H9 (cell line): Measurements from ENCODE around the gene TSKU. TPM values are rescaled to one million over a fixed set of nuclear protein-coding genes. Genes with fewer than 3 reads are reported as not detected.

Source experiments
- DNase-seq: peaks from one replicate; pipeline ENCODE4 v3.0.0-alpha.2; 2017
- H2AFZ ChIP-seq: one replicate; pipeline ENCODE4 v1.6.1; 2013; ENCODE audit warnings: mild to moderate bottlenecking, low read length, control low read depth, moderate library complexity
- H2AK5ac ChIP-seq: 2 replicates; pipeline ENCODE4 v1.6.1; 2013; ENCODE audit warnings: low read length, control low read depth, mixed read lengths; ENCODE audit not compliant: insufficient read length
- H2BK120ac ChIP-seq: one replicate; pipeline ENCODE4 v1.6.1; 2013; ENCODE audit warnings: low read depth, mild to moderate bottlenecking, low read length, control low read depth, inconsistent platforms; ENCODE audit not compliant: poor library complexity, severe bottlenecking
- H2BK12ac ChIP-seq: 2 replicates; pipeline ENCODE4 v1.6.1; 2013; ENCODE audit warnings: low read length, control low read depth, mixed read lengths, low read depth; ENCODE audit not compliant: insufficient read length
- H2BK15ac ChIP-seq: 2 replicates; pipeline ENCODE4 v1.6.1; 2013; ENCODE audit warnings: low read depth, low read length, control low read depth
- H2BK20ac ChIP-seq: one replicate; pipeline ENCODE4 v1.6.1; 2013; ENCODE audit warnings: low read depth, mild to moderate bottlenecking, low read length, control low read depth, inconsistent platforms; ENCODE audit not compliant: poor library complexity, severe bottlenecking
- H2BK5ac ChIP-seq: 2 replicates; pipeline ENCODE4 v1.6.1; 2013; ENCODE audit warnings: low read length, control low read depth, mixed read lengths; ENCODE audit not compliant: insufficient read length
- H3K14ac ChIP-seq: 2 replicates; pipeline ENCODE4 v1.6.1; 2013; ENCODE audit warnings: low read length, control low read depth; ENCODE audit not compliant: insufficient read depth
- H3K18ac ChIP-seq: 2 replicates; pipeline ENCODE4 v1.6.1; 2013; ENCODE audit warnings: low read depth, mild to moderate bottlenecking, mixed read lengths, low read length, control low read depth; ENCODE audit not compliant: insufficient read length
- H3K23ac ChIP-seq: 2 replicates; pipeline ENCODE4 v1.6.1; 2013; ENCODE audit warnings: low read length, control low read depth, mixed read lengths, low read depth; ENCODE audit not compliant: insufficient read length
- H3K23me2 ChIP-seq: 2 replicates; pipeline ENCODE4 v1.6.1; 2013; ENCODE audit warnings: low read depth, mild to moderate bottlenecking, mixed read lengths, low read length, control low read depth; ENCODE audit not compliant: insufficient read length, poor library complexity, severe bottlenecking
- H3K27ac ChIP-seq: 2 replicates; pipeline ENCODE4 v1.5.1; 2013; ENCODE audit warnings: low read length, control low read depth, mixed read lengths, low read depth; ENCODE audit not compliant: insufficient read length
- H3K27me3 ChIP-seq: 2 replicates; pipeline ENCODE4 v1.6.1; 2013; ENCODE audit warnings: low read length, control low read depth, inconsistent platforms; ENCODE audit not compliant: insufficient read depth
- H3K4ac ChIP-seq: 2 replicates; pipeline ENCODE4 v1.6.1; 2013; ENCODE audit warnings: low read depth, mild to moderate bottlenecking, control low read depth, inconsistent platforms, low read length, moderate library complexity
- H3K4me1 ChIP-seq: 2 replicates; pipeline ENCODE4 v1.6.1; 2013; ENCODE audit warnings: low read length, control low read depth, inconsistent platforms; ENCODE audit not compliant: insufficient read depth
- H3K4me2 ChIP-seq: 2 replicates; pipeline ENCODE4 v1.6.1; 2013; ENCODE audit warnings: low read length, control low read depth, mixed read lengths; ENCODE audit not compliant: insufficient read length, insufficient read depth
- H3K56ac ChIP-seq: 2 replicates; pipeline ENCODE4 v1.6.1; 2013; ENCODE audit warnings: low read depth, mild to moderate bottlenecking, mixed read lengths, low read length, control low read depth; ENCODE audit not compliant: insufficient read length
- H3K79me1 ChIP-seq: 2 replicates; pipeline ENCODE4 v1.6.1; 2013; ENCODE audit warnings: low read depth, mild to moderate bottlenecking, moderate library complexity, low read length, control low read depth, inconsistent platforms; ENCODE audit not compliant: insufficient read depth, poor library complexity, severe bottlenecking
- H3K79me2 ChIP-seq: 2 replicates; pipeline ENCODE4 v1.6.1; 2013; ENCODE audit warnings: low read length, control low read depth, inconsistent platforms; ENCODE audit not compliant: insufficient read depth
- H3K9ac ChIP-seq: 2 replicates; pipeline ENCODE4 v1.6.1; 2013; ENCODE audit warnings: low read length, control low read depth, mixed read lengths; ENCODE audit not compliant: insufficient read length; ENCODE audit errors: extremely low read depth
- H3K9me3 ChIP-seq: one replicate; pipeline ENCODE4 v1.6.1; 2013; ENCODE audit warnings: low read depth, low read length, inconsistent platforms; ENCODE audit not compliant: control insufficient read depth
- H3T11ph ChIP-seq: one replicate; pipeline ENCODE4 v1.6.1; 2013; ENCODE audit warnings: mild to moderate bottlenecking, low read length, control low read depth, inconsistent platforms
- H4K20me1 ChIP-seq: one replicate; pipeline ENCODE4 v1.6.1; 2013; ENCODE audit not compliant: control insufficient read depth, insufficient read length, insufficient read depth
- H4K5ac ChIP-seq: 2 replicates; pipeline ENCODE4 v1.6.1; 2013; ENCODE audit warnings: low read depth, mild to moderate bottlenecking, mixed read lengths, low read length, control low read depth; ENCODE audit not compliant: insufficient read length
- H4K8ac ChIP-seq: replicated peaks from 2 replicates; pipeline ENCODE4 v1.6.1; 2013; ENCODE audit warnings: low read length, control low read depth, mixed read lengths, low read depth; ENCODE audit not compliant: insufficient read length
- H4K91ac ChIP-seq: 2 replicates; pipeline ENCODE4 v1.6.1; 2013; ENCODE audit warnings: low read depth, mild to moderate bottlenecking, moderate library complexity, mixed read lengths, low read length, control low read depth; ENCODE audit not compliant: insufficient read length
- H3K27ac Mint-ChIP-seq, 3 experiments: 2 replicates in 2 of 3; 3 replicates in 1 of 3; pipeline ENCODE4 v1.8.0; 2020 to 2021; ENCODE audit warnings: mixed read lengths in 3 of 3, mild to moderate bottlenecking in 1 of 3, moderate library complexity in 1 of 3
- H3K27me3 Mint-ChIP-seq: 2 replicates; pipeline ENCODE4 v1.8.0; 2021; ENCODE audit warnings: low read depth, mild to moderate bottlenecking, moderate library complexity, mixed read lengths
- H3K36me3 Mint-ChIP-seq, 3 experiments: 2 replicates in 2 of 3; 3 replicates in 1 of 3; pipeline ENCODE4 v1.8.0; 2020 to 2021; ENCODE audit warnings: low read depth in 3 of 3, mixed read lengths in 3 of 3; ENCODE audit not compliant: insufficient read depth in 1 of 3
- H3K4me1 Mint-ChIP-seq, 2 experiments: 2 replicates each; pipeline ENCODE4 v1.8.0; 2020; ENCODE audit warnings: mixed read lengths in 2 of 2
- H3K4me3 Mint-ChIP-seq, 2 experiments: 2 replicates in 1 of 2; 3 replicates in 1 of 2; pipeline ENCODE4 v1.8.0; 2020 to 2021; ENCODE audit warnings: mild to moderate bottlenecking in 2 of 2, mixed read lengths in 2 of 2, moderate library complexity in 1 of 2
- H3K9me3 Mint-ChIP-seq, 2 experiments: 2 replicates in 1 of 2; 3 replicates in 1 of 2; pipeline ENCODE4 v1.8.0; 2020; ENCODE audit warnings: mild to moderate bottlenecking in 2 of 2, mixed read lengths in 2 of 2, moderate library complexity in 1 of 2
- WGBS: extraction: QIAGEN DNeasy Blood & Tissue Kit; methylation state at CpG from one replicate; pipeline ENCODE4 v1.1.7; 2013; ENCODE audit warnings: missing lambda C conversion rate, low lambda C conversion rate, mixed read lengths; ENCODE audit not compliant: insufficient read length; ENCODE audit errors: extremely low coverage; 5-methylcytosine and 5-hydroxymethylcytosine counted together
- total RNA-seq: library from RNA; stranded (reverse); gene quantifications from 2 replicates; pipeline ENCODE4 v1.2.1, GENCODE V29; 2021
- TF ChIP-seq, protein P1 (sequence below): fragments of 200-600 bp; sonication (generic); conservative IDR thresholded peaks from 3 replicates; pipeline ENCODE4 v1.8.0; 2021; ENCODE audit warnings: antibody characterized with exemption, mild to moderate bottlenecking

The TSKU gene
- total RNA-seq, 1 experiment from 2014 or later, result 25.4 TPM

DNA sequence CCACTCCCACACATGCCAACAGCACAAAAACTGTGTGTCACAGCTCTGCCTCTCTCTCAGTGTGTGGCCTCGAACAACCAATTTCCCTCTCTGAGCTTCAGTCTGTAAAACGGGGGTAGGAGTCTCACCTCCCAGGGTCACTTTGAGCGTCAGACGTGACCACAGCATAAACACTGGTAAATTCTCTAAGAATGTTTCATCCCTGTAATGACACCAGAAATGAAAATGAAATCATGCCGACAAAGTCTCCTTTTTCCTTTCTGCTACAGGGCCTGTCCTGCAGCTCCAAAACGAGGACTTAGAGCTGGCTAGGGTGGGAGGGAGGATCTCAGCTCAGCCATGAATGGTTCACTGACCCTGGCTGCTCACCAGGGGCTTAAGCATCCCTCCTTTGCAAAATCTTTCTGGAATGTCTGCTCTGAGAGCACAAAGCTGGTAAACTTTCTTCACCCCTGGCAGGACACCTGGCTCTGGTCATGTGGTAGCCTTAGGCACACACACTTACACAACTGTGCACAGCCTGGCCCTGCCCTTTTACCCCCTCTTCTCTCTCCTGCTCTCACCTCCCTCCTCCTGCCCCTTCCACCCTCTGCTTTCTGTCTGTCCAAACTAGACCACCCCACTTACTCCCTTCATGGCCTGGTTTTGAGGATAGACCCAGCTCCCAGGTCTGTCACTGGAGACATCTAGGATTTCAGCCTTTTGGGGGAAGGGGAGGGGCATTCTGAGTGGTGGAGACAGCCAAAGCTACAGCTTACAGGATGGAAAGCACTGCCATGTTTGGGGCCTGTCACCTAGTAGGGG lies 12.3 kb upstream of the TSKU start:
- no peak overlapping the region; a peak in 2 of 5 replicates for H3K4me3 Mint-ChIP-seq
- no peak overlapping the region for H2BK20ac ChIP-seq
- no peak overlapping the region for H2AK5ac ChIP-seq
- no peak overlapping the region for H3K18ac ChIP-seq
- H2AFZ ChIP-seq, result no peak overlapping the region
- peaks cover 2% of the 10 kb centered on the region for H3K4me1 ChIP-seq
- no peak overlapping the region for H2BK12ac ChIP-seq
- no peak overlapping the region for H2BK15ac ChIP-seq
- H3K36me3 Mint-ChIP-seq, result peaks cover 4 to 17% (median 14%) of the 10 kb centered on the region in 3 experiments; a peak in 6 of 7 replicates
- H3K9me3 ChIP-seq, result no peaks in the 10 kb centered on the region
- no peaks in the 10 kb centered on the region for H4K20me1 ChIP-seq
- TF ChIP-seq, protein P1, sequence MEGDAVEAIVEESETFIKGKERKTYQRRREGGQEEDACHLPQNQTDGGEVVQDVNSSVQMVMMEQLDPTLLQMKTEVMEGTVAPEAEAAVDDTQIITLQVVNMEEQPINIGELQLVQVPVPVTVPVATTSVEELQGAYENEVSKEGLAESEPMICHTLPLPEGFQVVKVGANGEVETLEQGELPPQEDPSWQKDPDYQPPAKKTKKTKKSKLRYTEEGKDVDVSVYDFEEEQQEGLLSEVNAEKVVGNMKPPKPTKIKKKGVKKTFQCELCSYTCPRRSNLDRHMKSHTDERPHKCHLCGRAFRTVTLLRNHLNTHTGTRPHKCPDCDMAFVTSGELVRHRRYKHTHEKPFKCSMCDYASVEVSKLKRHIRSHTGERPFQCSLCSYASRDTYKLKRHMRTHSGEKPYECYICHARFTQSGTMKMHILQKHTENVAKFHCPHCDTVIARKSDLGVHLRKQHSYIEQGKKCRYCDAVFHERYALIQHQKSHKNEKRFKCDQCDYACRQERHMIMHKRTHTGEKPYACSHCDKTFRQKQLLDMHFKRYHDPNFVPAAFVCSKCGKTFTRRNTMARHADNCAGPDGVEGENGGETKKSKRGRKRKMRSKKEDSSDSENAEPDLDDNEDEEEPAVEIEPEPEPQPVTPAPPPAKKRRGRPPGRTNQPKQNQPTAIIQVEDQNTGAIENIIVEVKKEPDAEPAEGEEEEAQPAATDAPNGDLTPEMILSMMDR, result no peak
- H3K27ac ChIP-seq, result no peak overlapping the region
- H3K79me1 ChIP-seq, result no peaks in the 10 kb centered on the region
- H3K23ac ChIP-seq, result no peak overlapping the region
- no peaks in the 10 kb centered on the region for H3K79me2 ChIP-seq
- no peak overlapping the region for H4K8ac ChIP-seq
- no peaks in the 10 kb centered on the region for H3K27me3 ChIP-seq
- WGBS, result no CpG with 5 or more reads among the region's 6 CpGs
- peak overlapping the region; percentile 73 to 91 (median 74); a peak in 5 of 7 replicates for H3K27ac Mint-ChIP-seq
- peaks cover 9% of the 10 kb centered on the region for H3K27me3 Mint-ChIP-seq
- H3K4me2 ChIP-seq, result no peak overlapping the region
- peaks cover 15 to 17% of the 10 kb centered on the region in 2 experiments for H3K9me3 Mint-ChIP-seq
- no peak overlapping the region for H4K91ac ChIP-seq
- no peak overlapping the region for H3K14ac ChIP-seq
- H3K4me1 Mint-ChIP-seq, result peaks cover 58 to 62% of the 10 kb centered on the region in 2 experiments
- no peak overlapping the region for H2BK120ac ChIP-seq
- H3K56ac ChIP-seq, result no peak overlapping the region
- no peak overlapping the region for H2BK5ac ChIP-seq
- H3K23me2 ChIP-seq, result no peaks in the 10 kb centered on the region
- no peak overlapping the region for H3T11ph ChIP-seq
- H4K5ac ChIP-seq, result no peak overlapping the region
- no peak overlapping the region for H3K9ac ChIP-seq
- DNase-seq, result no peak
- H3K4ac ChIP-seq, result no peak overlapping the region
